Globus pallidus (tissue), 1 donor: Measurements from ENCODE around the gene PAPOLB.

Source experiments
- DNase-seq: peaks from one replicate; pipeline ENCODE4 v3.0.0-alpha.2; 2015; ENCODE audit warnings: low spot score

Gene PAPOLB

GRCh38 chr7:4824120-4824775, 37.6 kb downstream of the PAPOLB start:
- DNase-seq = no peak

GRCh38 chr7:4823441-4824119, 38.2 kb downstream of the PAPOLB start:
- no peak for DNase-seq

GRCh38 chr7:4822677-4823076, 39.2 kb downstream of the PAPOLB start:
- no peak for DNase-seq

- no peak for DNase-seq
Observed at GRCh38 chr7:4820967-4821471, 40.8 kb downstream of the PAPOLB start.

- no peak for DNase-seq
Observed at GRCh38 chr7:4820405-4820966, 41.3 kb downstream of the PAPOLB start.

- DNase-seq = no peak
Observed at GRCh38 chr7:4819560-4820404, 42.0 kb downstream of the PAPOLB start.

GRCh38 chr7:4818000-4818794, 43.6 kb downstream of the PAPOLB start:
- no peak for DNase-seq

- DNase-seq = no peak
Observed at GRCh38 chr7:4817178-4817901, 44.5 kb downstream of the PAPOLB start.

GRCh38 chr7:4816419-4817080, 45.3 kb downstream of the PAPOLB start:
- DNase-seq = no peak

GRCh38 chr7:4815609-4816418, 46.0 kb downstream of the PAPOLB start:
- no peak for DNase-seq

- no peak for DNase-seq
Observed at GRCh38 chr7:4815121-4815520, 46.7 kb downstream of the PAPOLB start.

GRCh38 chr7:4814433-4814832, 47.4 kb downstream of the PAPOLB start:
- no peak for DNase-seq

GRCh38 chr7:4809666-4810065, 52.2 kb downstream of the PAPOLB start:
- DNase-seq = no peak

GRCh38 chr7:4809091-4809591, 52.7 kb downstream of the PAPOLB start:
- DNase-seq = peak; percentile 48

GRCh38 chr7:4808565-4808964, 53.3 kb downstream of the PAPOLB start:
- no peak for DNase-seq

- DNase-seq = no peak
Observed at GRCh38 chr7:4808026-4808425, 53.8 kb downstream of the PAPOLB start.
